SK-N-SH (cell line): ENCODE measurements around the gene OR2T2.
"Not testable (repeated sequence)": the region's sequence is repeated elsewhere in the genome, so short reads cannot be mapped to it uniquely, and the experiment has no call there.

Experiments
- GATA2 ChIP-seq: sonication (generic); formaldehyde crosslinking; IDR thresholded peaks from 2 replicates; pipeline ENCODE4 v1.5.0; 2020; ENCODE audit warnings: mild to moderate bottlenecking, missing genetic modification reagents
- POLR2AphosphoS5 ChIP-seq: IDR thresholded peaks from 2 replicates; pipeline ENCODE4 v1.6.1; 2012; ENCODE audit warnings: low read depth, low read length
- TF ChIP-seq, protein P1 (sequence below): IDR thresholded peaks from 2 replicates; pipeline ENCODE4 v1.4.0; 2012; ENCODE audit warnings: low read depth
- TF ChIP-seq, protein P2 (sequence below): fragments of 200-600 bp; sonication (generic); IDR thresholded peaks from 2 replicates; pipeline ENCODE4 v1.6.1; 2017; ENCODE audit warnings: antibody characterized with exemption, mild to moderate bottlenecking, moderate library complexity

- not testable (repeated sequence) for TF ChIP-seq POLR2AphosphoS5; GATA2 (CRISPR knock-in tag)
- TF ChIP-seq, protein P1, sequence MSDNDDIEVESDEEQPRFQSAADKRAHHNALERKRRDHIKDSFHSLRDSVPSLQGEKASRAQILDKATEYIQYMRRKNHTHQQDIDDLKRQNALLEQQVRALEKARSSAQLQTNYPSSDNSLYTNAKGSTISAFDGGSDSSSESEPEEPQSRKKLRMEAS, result not testable (repeated sequence)
- TF ChIP-seq, protein P2, sequence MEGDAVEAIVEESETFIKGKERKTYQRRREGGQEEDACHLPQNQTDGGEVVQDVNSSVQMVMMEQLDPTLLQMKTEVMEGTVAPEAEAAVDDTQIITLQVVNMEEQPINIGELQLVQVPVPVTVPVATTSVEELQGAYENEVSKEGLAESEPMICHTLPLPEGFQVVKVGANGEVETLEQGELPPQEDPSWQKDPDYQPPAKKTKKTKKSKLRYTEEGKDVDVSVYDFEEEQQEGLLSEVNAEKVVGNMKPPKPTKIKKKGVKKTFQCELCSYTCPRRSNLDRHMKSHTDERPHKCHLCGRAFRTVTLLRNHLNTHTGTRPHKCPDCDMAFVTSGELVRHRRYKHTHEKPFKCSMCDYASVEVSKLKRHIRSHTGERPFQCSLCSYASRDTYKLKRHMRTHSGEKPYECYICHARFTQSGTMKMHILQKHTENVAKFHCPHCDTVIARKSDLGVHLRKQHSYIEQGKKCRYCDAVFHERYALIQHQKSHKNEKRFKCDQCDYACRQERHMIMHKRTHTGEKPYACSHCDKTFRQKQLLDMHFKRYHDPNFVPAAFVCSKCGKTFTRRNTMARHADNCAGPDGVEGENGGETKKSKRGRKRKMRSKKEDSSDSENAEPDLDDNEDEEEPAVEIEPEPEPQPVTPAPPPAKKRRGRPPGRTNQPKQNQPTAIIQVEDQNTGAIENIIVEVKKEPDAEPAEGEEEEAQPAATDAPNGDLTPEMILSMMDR, result not testable (repeated sequence)
Measured at GRCh38 chr1:248459117-248459516, 13.7 kb downstream of the OR2T2 start.
